GM12875 (cell line): Measurements from ENCODE around the gene SLC7A6.

Experiments used
- H3K4me3 ChIP-seq: one replicate; pipeline ENCODE4 v1.5.1; 2011; ENCODE audit warnings: low read depth, low read length, control low read depth
- TF ChIP-seq, protein P1 (sequence below): IDR thresholded peaks from 2 replicates; pipeline ENCODE4 v1.5.1; 2011; ENCODE audit warnings: low read depth, mild to moderate bottlenecking, control low read depth, inconsistent platforms, low read length, moderate library complexity, borderline replicate concordance; ENCODE audit not compliant: insufficient read depth

SLC7A6 gene

DNA sequence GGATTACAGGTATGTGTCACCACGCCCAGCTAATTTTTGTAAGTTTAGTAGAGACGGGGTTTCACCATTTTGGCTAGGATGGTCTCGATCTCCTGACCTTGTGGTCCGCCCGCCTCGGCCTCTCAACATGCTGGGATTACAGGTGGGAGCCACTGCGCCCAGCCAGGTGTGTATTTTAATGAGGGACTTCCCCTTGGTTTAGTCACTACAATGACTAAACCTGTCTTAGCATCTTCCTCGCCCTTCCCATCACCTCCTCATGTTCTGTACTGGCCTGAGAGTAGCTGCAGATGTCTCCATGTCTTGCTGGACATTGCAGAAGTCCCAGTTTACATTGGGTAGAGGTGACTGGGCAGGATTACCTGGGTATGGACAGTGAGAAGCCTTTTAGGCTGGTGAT, 9.6 kb downstream of the SLC7A6 start:
- H3K4me3 ChIP-seq: no peak overlapping the region
- TF ChIP-seq, protein P1, sequence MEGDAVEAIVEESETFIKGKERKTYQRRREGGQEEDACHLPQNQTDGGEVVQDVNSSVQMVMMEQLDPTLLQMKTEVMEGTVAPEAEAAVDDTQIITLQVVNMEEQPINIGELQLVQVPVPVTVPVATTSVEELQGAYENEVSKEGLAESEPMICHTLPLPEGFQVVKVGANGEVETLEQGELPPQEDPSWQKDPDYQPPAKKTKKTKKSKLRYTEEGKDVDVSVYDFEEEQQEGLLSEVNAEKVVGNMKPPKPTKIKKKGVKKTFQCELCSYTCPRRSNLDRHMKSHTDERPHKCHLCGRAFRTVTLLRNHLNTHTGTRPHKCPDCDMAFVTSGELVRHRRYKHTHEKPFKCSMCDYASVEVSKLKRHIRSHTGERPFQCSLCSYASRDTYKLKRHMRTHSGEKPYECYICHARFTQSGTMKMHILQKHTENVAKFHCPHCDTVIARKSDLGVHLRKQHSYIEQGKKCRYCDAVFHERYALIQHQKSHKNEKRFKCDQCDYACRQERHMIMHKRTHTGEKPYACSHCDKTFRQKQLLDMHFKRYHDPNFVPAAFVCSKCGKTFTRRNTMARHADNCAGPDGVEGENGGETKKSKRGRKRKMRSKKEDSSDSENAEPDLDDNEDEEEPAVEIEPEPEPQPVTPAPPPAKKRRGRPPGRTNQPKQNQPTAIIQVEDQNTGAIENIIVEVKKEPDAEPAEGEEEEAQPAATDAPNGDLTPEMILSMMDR: no peak

DNA sequence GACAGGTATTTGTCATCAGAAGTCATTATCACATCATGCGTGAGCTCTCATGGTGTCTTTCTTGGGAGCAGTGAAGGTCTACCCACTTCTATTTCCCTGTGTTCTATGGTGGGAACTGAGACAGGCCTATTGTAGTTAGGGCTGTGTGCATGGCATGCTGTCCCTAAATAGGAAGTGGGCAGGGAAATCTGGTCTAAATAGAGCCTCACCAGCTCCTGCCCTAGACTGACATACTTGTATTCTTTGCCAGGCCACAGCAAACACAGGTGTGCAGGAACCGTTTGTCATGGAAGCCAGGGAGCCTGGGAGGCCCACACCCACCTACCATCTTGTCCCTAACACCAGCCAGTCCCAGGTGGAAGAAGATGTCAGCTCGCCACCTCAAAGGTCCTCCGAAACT, 10.1 kb downstream of the SLC7A6 start:
- TF ChIP-seq, protein P1: no peak

DNA sequence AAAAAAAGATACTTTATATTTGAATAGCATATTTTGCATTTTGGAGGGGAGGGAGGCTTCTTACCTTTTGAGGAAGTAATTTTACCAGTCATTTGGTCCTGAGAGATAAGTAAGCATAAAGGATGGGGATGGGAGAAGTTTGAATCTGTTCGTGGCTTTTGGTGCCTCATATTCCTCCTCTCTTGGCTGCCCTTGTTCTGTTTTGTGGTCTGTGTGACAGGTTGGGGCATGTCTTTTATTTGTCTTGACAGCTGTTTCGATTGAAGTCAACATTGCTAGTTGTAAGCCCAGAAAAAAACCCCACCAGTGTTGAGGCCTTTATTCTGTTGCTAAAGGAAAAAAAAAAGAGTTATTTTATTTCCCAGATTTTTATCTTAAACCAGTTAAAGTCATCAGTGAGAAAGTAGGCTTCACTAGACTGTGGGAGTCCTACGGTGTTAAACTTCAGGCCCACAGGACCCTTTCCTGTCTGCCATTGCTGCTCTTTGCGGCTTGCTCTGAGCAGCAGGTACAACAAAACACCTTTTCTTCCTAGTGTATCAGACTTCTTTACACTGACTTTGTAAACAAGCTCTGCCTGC, 11.4 kb downstream of the SLC7A6 start:
- no peak overlapping the region for H3K4me3 ChIP-seq

More for the DNA sequence above, 10.1 kb downstream of the SLC7A6 start:
- H3K4me3 ChIP-seq: no peak overlapping the region

DNA sequence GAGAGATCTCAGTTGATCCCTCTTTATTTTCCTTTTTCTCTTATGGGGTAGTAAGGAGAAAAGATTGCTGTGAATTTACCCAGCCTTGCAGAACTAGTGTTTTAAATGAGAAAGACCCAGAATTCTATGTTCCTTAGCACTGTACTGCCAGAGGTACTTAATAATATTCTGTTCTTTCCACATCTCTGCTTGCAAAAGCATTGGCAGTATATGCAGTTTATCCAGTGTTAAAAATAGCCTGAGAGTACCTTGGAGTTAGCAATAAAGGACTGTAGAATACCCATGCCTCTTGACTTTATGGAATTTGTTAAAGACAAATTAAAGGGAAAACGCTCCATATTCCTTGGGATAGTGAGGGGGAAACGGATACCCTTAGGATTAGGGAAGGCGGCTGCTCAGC, 11.9 kb downstream of the SLC7A6 start:
- TF ChIP-seq, protein P1: no peak
- no peak overlapping the region for H3K4me3 ChIP-seq

More for the DNA sequence above, 11.4 kb downstream of the SLC7A6 start:
- TF ChIP-seq, protein P1: no peak

DNA sequence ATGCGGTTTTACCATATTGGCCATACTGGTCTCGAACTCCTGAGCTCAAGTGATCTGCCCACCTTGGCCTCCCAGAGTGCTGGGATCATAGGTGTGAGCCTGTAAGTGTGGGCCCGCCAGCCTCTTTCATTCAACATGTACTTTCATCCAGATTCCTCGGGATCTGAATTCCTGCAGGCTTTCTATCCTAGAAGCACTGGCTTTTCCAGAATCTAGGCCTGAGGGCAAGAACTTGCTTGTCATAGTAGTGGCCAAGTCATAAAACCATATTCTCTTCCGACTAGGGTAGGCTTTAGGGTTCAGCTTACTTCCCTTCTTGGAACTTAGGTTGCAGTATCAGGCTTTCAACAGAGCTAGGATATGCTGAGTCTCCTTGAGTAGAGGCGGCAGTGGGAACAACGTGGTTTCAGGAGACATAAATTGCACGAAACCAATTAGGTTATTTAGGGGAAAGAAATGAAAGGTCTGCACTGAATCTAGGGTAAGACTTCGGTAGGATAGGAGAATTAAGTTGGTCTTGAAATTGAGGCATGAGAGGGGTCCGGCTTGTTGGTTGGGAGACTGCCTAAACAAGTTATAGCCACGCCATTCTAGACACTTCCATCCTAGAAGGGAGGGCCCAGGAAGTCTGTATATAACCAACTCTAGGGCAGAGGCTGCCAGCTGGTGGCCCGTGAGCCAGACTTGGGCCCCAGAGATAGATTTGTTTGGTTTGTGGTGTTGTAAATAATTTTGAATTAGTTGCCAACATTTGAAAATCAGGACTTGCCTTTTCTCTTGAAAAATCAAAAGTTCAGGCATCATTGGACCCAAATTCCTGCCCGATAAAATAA, 15.6 kb downstream of the SLC7A6 start:
- no peak overlapping the region for H3K4me3 ChIP-seq
- TF ChIP-seq, protein P1: no peak

DNA sequence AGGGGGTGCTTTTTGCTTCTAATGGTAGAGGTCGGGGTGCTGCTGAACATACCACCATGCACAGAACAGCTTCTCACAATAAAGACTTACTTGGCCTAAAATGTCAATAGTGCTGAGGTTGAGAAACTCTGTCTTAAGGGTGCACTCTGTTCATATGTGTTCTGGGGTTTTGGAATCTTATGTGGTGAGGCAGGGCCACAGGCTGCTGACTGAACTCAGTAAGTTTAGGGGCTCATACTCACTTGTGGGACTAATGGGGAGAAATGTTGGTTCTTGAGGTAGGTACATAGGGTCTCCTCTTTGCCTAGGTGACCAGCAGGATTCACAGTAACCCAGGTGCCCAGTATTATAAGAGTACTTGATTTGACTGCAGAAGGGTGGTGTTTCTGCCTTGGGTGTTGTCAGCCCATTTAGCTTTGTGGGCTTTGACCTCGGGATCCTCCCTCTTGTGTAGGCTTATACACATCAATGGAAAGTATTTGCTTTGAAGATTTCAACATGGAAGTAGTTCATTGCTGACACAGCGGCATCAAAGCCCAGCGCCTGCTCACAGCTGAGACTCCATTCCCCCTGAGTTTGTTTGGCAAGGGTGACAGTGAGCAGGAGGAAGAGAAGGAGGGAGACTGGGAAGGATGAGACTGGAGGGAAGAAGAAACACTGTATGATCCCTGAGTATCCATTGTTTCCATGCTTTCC, 17.2 kb downstream of the SLC7A6 start:
- H3K4me3 ChIP-seq: no peak overlapping the region
- TF ChIP-seq, protein P1: no peak
